ENCODE measurements around the gene BTBD9. TPM values are rescaled to one million over a fixed set of nuclear protein-coding genes. Genes with fewer than 3 reads are reported as not detected.

Gene BTBD9
- total RNA-seq, 1 donor: 25.3 TPM

DNA sequence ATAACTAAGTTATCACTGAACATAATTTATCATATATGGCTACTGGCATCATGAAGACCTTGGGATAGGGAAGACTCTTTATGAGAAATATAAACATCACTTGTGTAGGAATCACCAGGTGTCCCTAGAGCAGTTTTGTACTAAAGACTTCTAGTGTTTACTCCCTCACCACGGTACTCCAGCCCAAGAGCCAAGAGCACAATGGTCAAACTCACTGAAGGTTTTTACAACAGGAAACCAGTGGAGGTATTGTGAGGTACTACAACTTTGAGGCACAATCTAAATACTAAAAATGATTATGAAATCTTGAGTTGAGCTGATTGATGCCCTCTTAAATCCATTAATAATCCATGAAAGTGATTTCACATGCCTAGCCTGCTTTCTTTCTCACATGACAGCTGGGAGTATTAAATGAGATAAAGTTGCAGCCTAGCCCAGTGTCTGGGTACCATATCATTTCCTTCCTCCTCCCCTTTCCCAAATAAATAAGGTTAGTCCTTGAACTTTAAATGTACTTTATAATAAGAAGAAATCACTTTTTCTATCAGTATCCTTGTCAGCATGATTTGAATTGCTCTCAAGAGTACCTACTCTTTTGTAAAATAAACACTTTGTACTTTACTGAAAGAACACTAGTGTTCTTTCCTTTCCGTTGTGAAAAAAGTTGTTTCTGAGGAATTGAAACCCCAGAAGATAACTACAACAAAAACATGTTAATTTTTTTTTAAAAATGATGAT is 36.7 kb upstream of the BTBD9 start:
- Histone ChIP-seq H3K36me3 (ENCODE audit: insufficient read depth, low read length) (peaks cover 27% of the 10 kb centered on the region), H3K4me3 (ENCODE audit: insufficient read depth, low read length) (no peak overlapping the region)

DNA sequence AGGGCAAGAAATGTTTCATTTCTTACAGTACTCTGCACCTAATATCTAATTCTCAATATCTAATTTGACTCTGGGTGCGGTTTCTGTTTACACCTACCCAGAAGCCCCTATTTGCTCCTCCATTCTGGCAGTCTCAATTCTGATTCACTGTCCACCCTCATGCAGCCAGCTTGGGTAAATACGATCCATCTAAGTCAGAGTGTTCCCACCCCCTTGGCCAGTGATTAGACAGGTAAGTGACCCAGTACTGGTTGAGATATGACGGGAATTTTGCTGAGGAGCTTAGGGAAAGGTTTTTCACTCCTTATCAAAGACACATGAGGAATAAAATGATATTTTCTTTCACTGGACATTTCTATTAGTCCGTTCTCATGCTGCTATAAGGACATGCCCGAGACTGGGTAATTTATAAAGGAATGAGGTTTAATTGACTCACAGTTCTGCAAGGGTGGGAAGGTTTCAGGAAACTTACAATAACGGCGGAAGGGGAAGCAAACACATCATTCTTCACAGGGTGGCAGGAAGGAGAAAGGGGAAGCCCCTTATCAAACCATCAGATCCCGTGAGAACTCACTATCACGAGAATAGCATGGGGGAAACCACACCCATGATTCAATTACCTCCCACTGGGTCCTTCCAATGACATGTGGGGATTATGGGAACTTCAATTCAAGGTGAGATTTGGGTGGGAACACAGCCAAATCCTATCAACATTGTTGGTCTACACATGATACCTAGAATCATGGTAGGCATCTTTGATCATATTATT is 33.9 kb upstream of the BTBD9 start:
- H3K27ac ChIP-seq (ENCODE audit: low read depth, low read length): no peak overlapping the region
- TF ChIP-seq, protein P1, sequence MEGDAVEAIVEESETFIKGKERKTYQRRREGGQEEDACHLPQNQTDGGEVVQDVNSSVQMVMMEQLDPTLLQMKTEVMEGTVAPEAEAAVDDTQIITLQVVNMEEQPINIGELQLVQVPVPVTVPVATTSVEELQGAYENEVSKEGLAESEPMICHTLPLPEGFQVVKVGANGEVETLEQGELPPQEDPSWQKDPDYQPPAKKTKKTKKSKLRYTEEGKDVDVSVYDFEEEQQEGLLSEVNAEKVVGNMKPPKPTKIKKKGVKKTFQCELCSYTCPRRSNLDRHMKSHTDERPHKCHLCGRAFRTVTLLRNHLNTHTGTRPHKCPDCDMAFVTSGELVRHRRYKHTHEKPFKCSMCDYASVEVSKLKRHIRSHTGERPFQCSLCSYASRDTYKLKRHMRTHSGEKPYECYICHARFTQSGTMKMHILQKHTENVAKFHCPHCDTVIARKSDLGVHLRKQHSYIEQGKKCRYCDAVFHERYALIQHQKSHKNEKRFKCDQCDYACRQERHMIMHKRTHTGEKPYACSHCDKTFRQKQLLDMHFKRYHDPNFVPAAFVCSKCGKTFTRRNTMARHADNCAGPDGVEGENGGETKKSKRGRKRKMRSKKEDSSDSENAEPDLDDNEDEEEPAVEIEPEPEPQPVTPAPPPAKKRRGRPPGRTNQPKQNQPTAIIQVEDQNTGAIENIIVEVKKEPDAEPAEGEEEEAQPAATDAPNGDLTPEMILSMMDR (IDR thresholded peaks at IDR 0.05; ENCODE audit: extremely low read depth, low read depth, low read length): no peak
- no peaks in the 10 kb centered on the region for H3K9me3 ChIP-seq (ENCODE audit: low read depth, low read length)
- no peaks in the 10 kb centered on the region for H4K20me1 ChIP-seq (ENCODE audit: insufficient read depth, low read length)
- peaks cover 21% of the 10 kb centered on the region for H3K36me3 ChIP-seq (ENCODE audit: insufficient read depth, low read length)
- no peak overlapping the region for H3K4me2 ChIP-seq (ENCODE audit: insufficient read depth, low read length)
- no peak for DNase-seq (ENCODE audit: insufficient read length, low spot score, missing footprints)
- H3K4me3 ChIP-seq (ENCODE audit: insufficient read depth, low read length): no peak overlapping the region
- H2AFZ ChIP-seq (ENCODE audit: low read length): no peak overlapping the region
- no peaks in the 10 kb centered on the region for H3K4me1 ChIP-seq (ENCODE audit: insufficient read depth, low read length)
- H3K79me2 ChIP-seq (ENCODE audit: insufficient read depth, low read length): no peaks in the 10 kb centered on the region
- no peaks in the 10 kb centered on the region for H3K27me3 ChIP-seq (ENCODE audit: insufficient read depth, low read length)

More for the DNA sequence above, 36.7 kb upstream of the BTBD9 start:
- H3K27me3 ChIP-seq (ENCODE audit: insufficient read depth, low read length): no peaks in the 10 kb centered on the region
- no peak overlapping the region for H3K4me2 ChIP-seq (ENCODE audit: insufficient read depth, low read length)
- H3K9me3 ChIP-seq (ENCODE audit: low read depth, low read length): no peaks in the 10 kb centered on the region
- no peaks in the 10 kb centered on the region for H4K20me1 ChIP-seq (ENCODE audit: insufficient read depth, low read length)
- H2AFZ ChIP-seq (ENCODE audit: low read length): no peak overlapping the region
- TF ChIP-seq, protein P1 (IDR thresholded peaks at IDR 0.05; ENCODE audit: extremely low read depth, low read depth, low read length): no peak
- H3K79me2 ChIP-seq (ENCODE audit: insufficient read depth, low read length): no peaks in the 10 kb centered on the region
- H3K4me1 ChIP-seq (ENCODE audit: insufficient read depth, low read length): no peaks in the 10 kb centered on the region
- H3K27ac ChIP-seq (ENCODE audit: low read depth, low read length): no peak overlapping the region
- no peak for DNase-seq (ENCODE audit: insufficient read length, low spot score, missing footprints)

DNA sequence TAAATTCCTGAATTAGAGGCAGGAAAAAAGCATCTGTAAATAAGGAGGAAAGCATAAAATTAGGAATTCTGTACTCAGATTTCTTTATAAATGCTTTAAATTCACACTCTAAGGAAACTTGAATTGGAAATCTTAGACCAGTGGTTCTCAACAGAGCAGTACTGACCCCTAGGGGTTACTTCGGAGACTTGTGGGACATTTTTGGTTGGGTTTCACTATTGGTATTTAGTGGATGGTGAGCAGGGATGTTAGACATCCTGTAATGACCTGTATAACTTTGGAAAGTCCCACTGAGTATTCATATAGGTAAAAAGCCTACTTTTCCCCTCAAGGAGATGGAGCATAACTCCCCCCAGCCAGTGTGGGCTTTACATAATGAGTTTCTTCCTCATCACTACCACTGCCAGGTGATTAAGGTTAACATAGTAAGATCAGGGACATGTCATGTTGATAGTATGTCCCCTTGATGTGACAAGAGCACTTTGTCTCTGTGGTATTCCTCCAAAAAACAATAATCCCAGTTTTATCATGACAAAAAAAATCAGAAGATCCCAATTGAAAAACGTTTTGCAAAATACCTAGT is 32.2 kb upstream of the BTBD9 start:
- Histone ChIP-seq H3K79me2 (ENCODE audit: insufficient read depth, low read length) (no peaks in the 10 kb centered on the region), H3K4me2 (ENCODE audit: insufficient read depth, low read length) (no peak overlapping the region), H2AFZ (ENCODE audit: low read length) (no peak overlapping the region), H3K36me3 (ENCODE audit: insufficient read depth, low read length) (peaks cover 21% of the 10 kb centered on the region), H3K9me3 (ENCODE audit: low read depth, low read length) (no peaks in the 10 kb centered on the region), H4K20me1 (ENCODE audit: insufficient read depth, low read length) (no peaks in the 10 kb centered on the region), H3K4me3 (ENCODE audit: insufficient read depth, low read length) (no peak overlapping the region), H3K27ac (ENCODE audit: low read depth, low read length) (no peak overlapping the region), H3K27me3 (ENCODE audit: insufficient read depth, low read length) (no peaks in the 10 kb centered on the region), H3K4me1 (ENCODE audit: insufficient read depth, low read length) (no peaks in the 10 kb centered on the region)
- TF ChIP-seq, protein P1 (IDR thresholded peaks at IDR 0.05; ENCODE audit: extremely low read depth, low read depth, low read length): peak; percentile 85
- DNase-seq (ENCODE audit: insufficient read length, low spot score, missing footprints): peak; percentile 88

Data from osteoblast (primary cell).